K562 (cell line): ENCODE results near the gene EPHB2.

Source experiments
- EP300 ChIP-seq: IDR thresholded peaks from 2 replicates; pipeline ENCODE4 v1.6.1; 2012; ENCODE audit warnings: low read length, improper control_type of control experiment
- FOXK2 ChIP-seq, 2 experiments: fragments of 450-650 bp; IDR thresholded peaks in 1 of 2; conservative IDR thresholded peaks in 1 of 2; 2 replicates each; pipeline ENCODE4 v1.6.1; 2016; ENCODE audit warnings: low read depth in 2 of 2, mild to moderate bottlenecking in 1 of 2
- SPI1 ChIP-seq: IDR thresholded peaks from 2 replicates; pipeline ENCODE4 v1.6.1; 2011; ENCODE audit warnings: low read depth, low read length, control low read depth, borderline replicate concordance
- TF ChIP-seq, protein P1 (sequence below), 3 experiments: IDR thresholded peaks in 2 of 3; conservative IDR thresholded peaks in 1 of 3; 2 replicates each; pipeline ENCODE4 v1.5.1; 2011 to 2012; ENCODE audit warnings: low read length in 3 of 3, mild to moderate bottlenecking in 3 of 3, control low read depth in 2 of 3, improper control_type of control experiment in 1 of 3, inconsistent platforms in 1 of 3, low read depth in 1 of 3, mixed read lengths in 1 of 3, moderate library complexity in 1 of 3; ENCODE audit not compliant: insufficient read depth in 2 of 3

- TF ChIP-seq FOXK2 (conservative IDR thresholded peaks at IDR 0.05 in 1 of 2, IDR thresholded peaks at IDR 0.05 in 1 of 2; ENCODE audit: low read depth in 2 of 2) (no peak), SPI1 (no peak), EP300 (no peak)
- TF ChIP-seq, protein P1, sequence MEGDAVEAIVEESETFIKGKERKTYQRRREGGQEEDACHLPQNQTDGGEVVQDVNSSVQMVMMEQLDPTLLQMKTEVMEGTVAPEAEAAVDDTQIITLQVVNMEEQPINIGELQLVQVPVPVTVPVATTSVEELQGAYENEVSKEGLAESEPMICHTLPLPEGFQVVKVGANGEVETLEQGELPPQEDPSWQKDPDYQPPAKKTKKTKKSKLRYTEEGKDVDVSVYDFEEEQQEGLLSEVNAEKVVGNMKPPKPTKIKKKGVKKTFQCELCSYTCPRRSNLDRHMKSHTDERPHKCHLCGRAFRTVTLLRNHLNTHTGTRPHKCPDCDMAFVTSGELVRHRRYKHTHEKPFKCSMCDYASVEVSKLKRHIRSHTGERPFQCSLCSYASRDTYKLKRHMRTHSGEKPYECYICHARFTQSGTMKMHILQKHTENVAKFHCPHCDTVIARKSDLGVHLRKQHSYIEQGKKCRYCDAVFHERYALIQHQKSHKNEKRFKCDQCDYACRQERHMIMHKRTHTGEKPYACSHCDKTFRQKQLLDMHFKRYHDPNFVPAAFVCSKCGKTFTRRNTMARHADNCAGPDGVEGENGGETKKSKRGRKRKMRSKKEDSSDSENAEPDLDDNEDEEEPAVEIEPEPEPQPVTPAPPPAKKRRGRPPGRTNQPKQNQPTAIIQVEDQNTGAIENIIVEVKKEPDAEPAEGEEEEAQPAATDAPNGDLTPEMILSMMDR (IDR thresholded peaks at IDR 0.05 in 2 of 3, conservative IDR thresholded peaks at IDR 0.05 in 1 of 3; ENCODE audit: insufficient read depth in 2 of 3, low read depth in 1 of 3, low read length in 3 of 3): no peak
Observed at GRCh38 chr1:22884806-22885530, 174.3 kb downstream of the EPHB2 start.
